GM18873 (cell line): ENCODE measurements around the gene P4HB.

ENCODE experiments used
- ATAC-seq: cut with Tn5 transposase; IDR thresholded peaks from one replicate; pipeline ENCODE4 v1.9.1; 2021; ENCODE audit warnings: mild to moderate bottlenecking, moderate library complexity, moderate number of reproducible peaks; ENCODE audit not compliant: unreplicated experiment, low FRiP score

P4HB gene

GRCh38 chr17:81813371-81813684 lies 47.0 kb downstream of the P4HB start:
- ATAC-seq = no peak

GRCh38 chr17:81812571-81813370 lies 47.6 kb downstream of the P4HB start:
- no peak for ATAC-seq

- no peak for ATAC-seq
Observed at GRCh38 chr17:81811705-81812570, 48.4 kb downstream of the P4HB start.

GRCh38 chr17:81810892-81811704 lies 49.2 kb downstream of the P4HB start:
- ATAC-seq = no peak

- no peak for ATAC-seq
Observed at GRCh38 chr17:81810476-81810875, 49.9 kb downstream of the P4HB start.

- no peak for ATAC-seq
Observed at GRCh38 chr17:81809556-81809998, 50.8 kb downstream of the P4HB start.

- no peak for ATAC-seq
Observed at GRCh38 chr17:81808778-81809555, 51.4 kb downstream of the P4HB start.

- no peak for ATAC-seq
Observed at GRCh38 chr17:81807839-81808238, 52.5 kb downstream of the P4HB start.

GRCh38 chr17:81807210-81807719 lies 53.1 kb downstream of the P4HB start:
- ATAC-seq = no peak

- ATAC-seq = no peak
Observed at GRCh38 chr17:81806461-81807209, 53.7 kb downstream of the P4HB start.

GRCh38 chr17:81805707-81806460 lies 54.5 kb downstream of the P4HB start:
- ATAC-seq = no peak

- no peak for ATAC-seq
Observed at GRCh38 chr17:81804559-81805399, 55.6 kb downstream of the P4HB start.

GRCh38 chr17:81803728-81804558 lies 56.4 kb downstream of the P4HB start, which contains the start of gene GCGR:
TSS of gene GCGR (plus strand) at chr17:81804150. CDS start at chr17:81809019, 4,869 bp downstream.
- no peak for ATAC-seq

GRCh38 chr17:81802856-81803643 lies 57.3 kb downstream of the P4HB start:
- ATAC-seq = no peak

GRCh38 chr17:81802048-81802758 lies 58.1 kb downstream of the P4HB start:
- no peak for ATAC-seq
